HG02571 (cell line): ENCODE data around the gene NT5C3A.
"Not testable (repeated sequence)": the region's sequence is repeated elsewhere in the genome, so short reads cannot be mapped to it uniquely, and the experiment has no call there.

Experiments
- ATAC-seq: cut with Tn5 transposase; IDR thresholded peaks from one replicate; pipeline ENCODE4 v1.9.1; 2021; ENCODE audit warnings: mild to moderate bottlenecking, moderate library complexity; ENCODE audit not compliant: unreplicated experiment

The NT5C3A gene

GRCh38 chr7:32991975-32992700 is 70.4 kb downstream of the NT5C3A start:
- ATAC-seq, result not testable (repeated sequence)

GRCh38 chr7:32991068-32991585 is 71.4 kb downstream of the NT5C3A start:
- ATAC-seq, result not testable (repeated sequence)

DNA sequence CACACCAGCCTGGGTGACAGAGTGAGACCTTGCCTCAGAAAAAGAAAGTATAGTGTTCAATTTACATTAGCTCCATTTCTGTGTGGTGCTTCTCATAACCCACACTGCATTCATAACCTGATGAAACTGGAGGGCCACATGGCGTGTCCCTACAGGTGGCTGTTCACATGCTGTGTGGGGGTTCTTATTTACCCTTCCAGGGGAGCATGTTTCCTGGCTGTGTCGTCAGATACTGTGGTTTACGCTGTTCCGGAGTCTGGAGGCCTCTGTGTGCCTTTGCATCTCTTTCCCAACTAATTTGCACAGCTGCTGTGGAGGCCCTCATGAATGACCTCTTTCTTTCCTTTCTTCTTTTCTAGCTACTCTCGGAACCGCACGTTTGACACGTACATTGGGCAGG is 74.4 kb downstream of the NT5C3A start:
- peak; percentile 86 for ATAC-seq

GRCh38 chr7:32979902-32980301 is 82.7 kb downstream of the NT5C3A start:
- not testable (repeated sequence) for ATAC-seq

- ATAC-seq, result not testable (repeated sequence)
Observed at GRCh38 chr7:32979246-32979645, 83.3 kb downstream of the NT5C3A start.

DNA sequence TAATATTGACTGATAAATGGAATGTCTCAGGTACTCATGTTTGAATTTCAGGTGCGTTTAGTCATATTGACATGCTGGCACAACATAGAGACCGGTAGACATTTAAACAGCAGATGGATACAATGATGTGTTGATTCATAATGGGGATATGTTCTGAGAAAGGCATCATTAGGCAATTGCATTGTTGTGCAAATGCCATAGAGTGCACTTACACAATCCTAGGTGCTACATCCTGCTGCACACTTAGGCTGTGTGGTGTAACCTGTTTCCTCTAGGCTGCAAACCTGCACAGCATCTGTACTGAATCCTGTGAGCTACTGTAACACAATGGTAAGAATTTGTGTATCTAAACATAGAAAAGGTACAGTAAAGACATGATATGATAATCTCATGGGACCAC is 85.4 kb downstream of the NT5C3A start:
- not testable (repeated sequence) for ATAC-seq

DNA sequence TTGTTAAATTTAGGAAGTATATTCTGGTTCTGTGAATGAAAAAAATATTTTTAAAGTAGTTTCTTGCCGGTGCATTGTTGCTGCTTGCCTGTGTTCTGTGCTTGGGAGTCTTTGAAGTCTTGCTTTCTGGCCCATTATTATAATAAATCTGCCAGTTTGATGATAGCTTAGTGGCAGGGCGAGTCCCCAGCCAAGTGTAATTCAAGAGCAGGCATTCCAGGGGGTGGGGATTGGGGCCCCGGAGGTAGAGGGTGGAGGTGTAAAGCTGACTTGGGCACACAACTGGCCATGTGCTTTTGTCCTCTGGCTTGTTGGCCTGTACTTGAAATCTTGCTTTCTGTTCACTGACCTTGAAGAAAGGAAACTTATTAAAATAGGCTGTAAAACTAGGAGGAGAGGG is 90.6 kb downstream of the NT5C3A start:
- ATAC-seq, result not testable (repeated sequence)

GRCh38 chr7:32967268-32967582 is 95.4 kb downstream of the NT5C3A start:
- not testable (repeated sequence) for ATAC-seq

- not testable (repeated sequence) for ATAC-seq
Observed at GRCh38 chr7:32966489-32967267, 95.9 kb downstream of the NT5C3A start.

DNA sequence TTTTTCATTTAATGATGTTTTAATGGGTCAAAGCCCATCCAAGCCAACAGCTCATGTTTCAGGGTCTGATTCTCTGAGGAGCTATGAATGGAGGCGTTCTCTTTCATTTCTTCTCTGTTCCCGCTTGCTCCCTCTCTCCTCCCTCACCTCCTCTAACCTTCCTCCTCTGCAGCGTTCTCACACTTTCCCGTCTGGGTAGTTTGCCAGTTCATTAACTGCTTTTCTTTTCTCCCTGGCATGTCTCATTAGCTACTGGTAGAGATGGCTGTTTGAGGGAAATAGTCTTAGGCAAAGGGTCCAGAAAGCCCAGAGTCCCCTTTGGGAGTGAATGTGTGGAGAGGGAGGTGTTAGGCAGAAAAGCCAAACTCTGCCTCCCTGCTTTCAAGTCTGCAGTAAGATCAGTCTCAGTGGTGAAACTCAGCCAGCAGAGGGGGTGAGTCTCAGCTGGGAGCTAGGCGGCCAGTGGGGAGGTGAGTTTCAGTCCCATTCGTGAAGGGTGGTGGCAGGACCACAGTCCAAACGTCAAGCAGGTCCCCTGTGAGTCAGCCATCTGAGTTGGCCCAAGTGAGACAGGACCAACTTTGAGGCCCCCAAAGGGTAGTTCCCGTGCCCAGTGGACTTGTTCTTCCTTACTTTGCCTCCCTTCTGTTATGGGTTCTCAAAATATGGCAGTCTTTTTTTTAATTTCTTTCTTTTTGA is 98.0 kb downstream of the NT5C3A start:
- ATAC-seq, result peak; percentile 95
